Measurements from ENCODE around the gene LEPROT. TPM values are rescaled to one million over a fixed set of nuclear protein-coding genes. Genes with fewer than 3 reads are reported as not detected.

The LEPROT gene
- total RNA-seq, 1 experiment from 2014 or later, result 25.7 TPM

DNA sequence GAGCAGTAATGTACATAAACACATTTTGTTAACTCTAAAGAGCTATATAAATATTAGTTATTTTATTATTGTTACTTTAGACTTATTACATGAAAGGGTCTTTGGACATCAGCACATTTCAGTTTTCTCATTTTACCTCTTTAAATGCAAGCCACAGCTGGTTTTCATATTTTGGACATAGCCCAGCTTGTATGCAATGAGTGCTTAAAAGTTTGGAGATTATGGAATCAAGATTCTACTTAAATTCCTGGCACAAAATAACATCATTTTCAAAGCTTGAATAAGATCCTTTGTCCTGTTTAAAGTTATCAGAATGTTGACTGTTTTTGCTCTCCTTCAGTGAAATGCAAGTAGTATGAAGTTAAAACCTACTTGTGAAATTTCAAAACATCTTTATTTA lies 15.5 kb upstream of the LEPROT start:
- TF ChIP-seq CEBPB (IDR thresholded peaks at IDR 0.05; ENCODE audit: low read depth), result no peak
- TF ChIP-seq MAX (IDR thresholded peaks at IDR 0.05), result no peak
- TF ChIP-seq, protein P1, sequence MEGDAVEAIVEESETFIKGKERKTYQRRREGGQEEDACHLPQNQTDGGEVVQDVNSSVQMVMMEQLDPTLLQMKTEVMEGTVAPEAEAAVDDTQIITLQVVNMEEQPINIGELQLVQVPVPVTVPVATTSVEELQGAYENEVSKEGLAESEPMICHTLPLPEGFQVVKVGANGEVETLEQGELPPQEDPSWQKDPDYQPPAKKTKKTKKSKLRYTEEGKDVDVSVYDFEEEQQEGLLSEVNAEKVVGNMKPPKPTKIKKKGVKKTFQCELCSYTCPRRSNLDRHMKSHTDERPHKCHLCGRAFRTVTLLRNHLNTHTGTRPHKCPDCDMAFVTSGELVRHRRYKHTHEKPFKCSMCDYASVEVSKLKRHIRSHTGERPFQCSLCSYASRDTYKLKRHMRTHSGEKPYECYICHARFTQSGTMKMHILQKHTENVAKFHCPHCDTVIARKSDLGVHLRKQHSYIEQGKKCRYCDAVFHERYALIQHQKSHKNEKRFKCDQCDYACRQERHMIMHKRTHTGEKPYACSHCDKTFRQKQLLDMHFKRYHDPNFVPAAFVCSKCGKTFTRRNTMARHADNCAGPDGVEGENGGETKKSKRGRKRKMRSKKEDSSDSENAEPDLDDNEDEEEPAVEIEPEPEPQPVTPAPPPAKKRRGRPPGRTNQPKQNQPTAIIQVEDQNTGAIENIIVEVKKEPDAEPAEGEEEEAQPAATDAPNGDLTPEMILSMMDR (IDR thresholded peaks at IDR 0.05 in 2 of 3, conservative IDR thresholded peaks at IDR 0.05 in 1 of 3; ENCODE audit: borderline replicate concordance in 1 of 3, insufficient read depth in 1 of 3, low read depth in 2 of 3, low read length in 2 of 3), result no peak
- TF ChIP-seq CBX3 (IDR thresholded peaks at IDR 0.05; ENCODE audit: low read depth), result no peak
- no peak for TF ChIP-seq FOSL1 (IDR thresholded peaks at IDR 0.05; ENCODE audit: low read depth)
- no peak for TF ChIP-seq ZNF274 (IDR thresholded peaks at IDR 0.05; ENCODE audit: low read depth, low read length)
- no peak for TF ChIP-seq ELF1 (IDR thresholded peaks at IDR 0.05; ENCODE audit: borderline replicate concordance, low read depth)
- TF ChIP-seq SRF (IDR thresholded peaks at IDR 0.05; ENCODE audit: low read depth), result no peak
- no TSS peak for BruUV-seq (replicated peaks)
- CTCF ChIA-PET, result no interaction called here

GRCh38 chr1:65407877-65408276 lies 12.6 kb upstream of the LEPROT start:
- H4K20me1 ChIP-seq (ENCODE audit: insufficient read depth), result no peaks in the 10 kb centered on the region
- ChIA-PET CTCF (no interaction called here), RAD21 (ENCODE audit: low non-redundant PET in 1 of 2, low total read pairs in 2 of 2, uncharacterized antibody in 2 of 2, unreplicated experiment in 2 of 2) (no interaction called here), POLR2A (no interaction called here)
- ATAC-seq (no peak), DNase-seq (ENCODE audit: low read depth, low spot score) (no peak)
- H3K4me1 ChIP-seq (ENCODE audit: control insufficient read depth in 1 of 2, insufficient read depth in 2 of 2, low read length in 2 of 2), result no peaks in the 10 kb centered on the region
- no peak overlapping the region for H3K4me2 ChIP-seq (ENCODE audit: low read length)
- H3K9me2 ChIP-seq (ENCODE audit: insufficient read depth), result no peaks in the 10 kb centered on the region
- no peak overlapping the region for H3K9ac ChIP-seq (ENCODE audit: low read length)
- intact Hi-C loops (cut with micrococcal nuclease), result no loop called here
- H3K27me3 ChIP-seq (ENCODE audit: insufficient read depth, low read length), result no peaks in the 10 kb centered on the region
- H3K79me2 ChIP-seq (ENCODE audit: insufficient read depth, low read length), result no peaks in the 10 kb centered on the region
- no peak overlapping the region for H3K27ac ChIP-seq (ENCODE audit: low read depth, low read length)
- no TSS peak for BruUV-seq (replicated peaks)
- no peak overlapping the region for H2AFZ ChIP-seq (ENCODE audit: low read depth, low read length, poor library complexity, severe bottlenecking)
- no peak overlapping the region for H3K4me3 ChIP-seq (replicated peaks in 1 of 2; ENCODE audit: low read depth in 1 of 2, low read length in 2 of 2)
- H3K36me3 ChIP-seq (ENCODE audit: control insufficient read depth in 1 of 2, insufficient read depth in 2 of 2, low read length in 2 of 2), result no peaks in the 10 kb centered on the region
- no peaks in the 10 kb centered on the region for H3K9me3 ChIP-seq (ENCODE audit: control insufficient read depth in 1 of 2, insufficient read depth in 1 of 2, low read depth in 1 of 2, low read length in 2 of 2)
- TF ChIP-seq ZBTB33 (IDR thresholded peaks at IDR 0.05; ENCODE audit: extremely low read depth, insufficient replicate concordance, low read length), result no peak
- TF ChIP-seq JUND (IDR thresholded peaks at IDR 0.05), result no peak
- no peak for TF ChIP-seq POLR2AphosphoS5 (IDR thresholded peaks at IDR 0.05; ENCODE audit: low read depth, low read length)
- TF ChIP-seq MAX (IDR thresholded peaks at IDR 0.05), result no peak
- TF ChIP-seq, protein P2, sequence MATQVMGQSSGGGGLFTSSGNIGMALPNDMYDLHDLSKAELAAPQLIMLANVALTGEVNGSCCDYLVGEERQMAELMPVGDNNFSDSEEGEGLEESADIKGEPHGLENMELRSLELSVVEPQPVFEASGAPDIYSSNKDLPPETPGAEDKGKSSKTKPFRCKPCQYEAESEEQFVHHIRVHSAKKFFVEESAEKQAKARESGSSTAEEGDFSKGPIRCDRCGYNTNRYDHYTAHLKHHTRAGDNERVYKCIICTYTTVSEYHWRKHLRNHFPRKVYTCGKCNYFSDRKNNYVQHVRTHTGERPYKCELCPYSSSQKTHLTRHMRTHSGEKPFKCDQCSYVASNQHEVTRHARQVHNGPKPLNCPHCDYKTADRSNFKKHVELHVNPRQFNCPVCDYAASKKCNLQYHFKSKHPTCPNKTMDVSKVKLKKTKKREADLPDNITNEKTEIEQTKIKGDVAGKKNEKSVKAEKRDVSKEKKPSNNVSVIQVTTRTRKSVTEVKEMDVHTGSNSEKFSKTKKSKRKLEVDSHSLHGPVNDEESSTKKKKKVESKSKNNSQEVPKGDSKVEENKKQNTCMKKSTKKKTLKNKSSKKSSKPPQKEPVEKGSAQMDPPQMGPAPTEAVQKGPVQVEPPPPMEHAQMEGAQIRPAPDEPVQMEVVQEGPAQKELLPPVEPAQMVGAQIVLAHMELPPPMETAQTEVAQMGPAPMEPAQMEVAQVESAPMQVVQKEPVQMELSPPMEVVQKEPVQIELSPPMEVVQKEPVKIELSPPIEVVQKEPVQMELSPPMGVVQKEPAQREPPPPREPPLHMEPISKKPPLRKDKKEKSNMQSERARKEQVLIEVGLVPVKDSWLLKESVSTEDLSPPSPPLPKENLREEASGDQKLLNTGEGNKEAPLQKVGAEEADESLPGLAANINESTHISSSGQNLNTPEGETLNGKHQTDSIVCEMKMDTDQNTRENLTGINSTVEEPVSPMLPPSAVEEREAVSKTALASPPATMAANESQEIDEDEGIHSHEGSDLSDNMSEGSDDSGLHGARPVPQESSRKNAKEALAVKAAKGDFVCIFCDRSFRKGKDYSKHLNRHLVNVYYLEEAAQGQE (IDR thresholded peaks at IDR 0.05; ENCODE audit: low read depth), result no peak
- no peak for TF ChIP-seq EZH2phosphoT487 (IDR thresholded peaks at IDR 0.05; ENCODE audit: borderline replicate concordance)

More for the DNA sequence above, 15.5 kb upstream of the LEPROT start:
- Histone ChIP-seq H3K79me2 (ENCODE audit: insufficient read depth, low read length) (no peaks in the 10 kb centered on the region), H3K4me3 (replicated peaks in 1 of 2; ENCODE audit: low read depth in 1 of 2, low read length in 2 of 2) (no peak overlapping the region), H4K20me1 (ENCODE audit: insufficient read depth) (no peaks in the 10 kb centered on the region), H3K27ac (ENCODE audit: low read depth, low read length) (no peak overlapping the region), H3K9me3 (ENCODE audit: control insufficient read depth in 1 of 2, insufficient read depth in 1 of 2, low read depth in 1 of 2, low read length in 2 of 2) (no peaks in the 10 kb centered on the region), H2AFZ (ENCODE audit: low read depth, low read length, poor library complexity, severe bottlenecking) (no peak overlapping the region), H3K27me3 (ENCODE audit: insufficient read depth, low read length) (no peaks in the 10 kb centered on the region), H3K9ac (ENCODE audit: low read length) (no peak overlapping the region), H3K4me1 (ENCODE audit: control insufficient read depth in 1 of 2, insufficient read depth in 2 of 2, low read length in 2 of 2) (no peaks in the 10 kb centered on the region), H3K4me2 (ENCODE audit: low read length) (no peak overlapping the region), H3K9me2 (ENCODE audit: insufficient read depth) (no peaks in the 10 kb centered on the region), H3K36me3 (ENCODE audit: control insufficient read depth in 1 of 2, insufficient read depth in 2 of 2, low read length in 2 of 2) (no peaks in the 10 kb centered on the region)
- ATAC-seq (no peak), DNase-seq (ENCODE audit: low read depth, low spot score) (no peak)
- intact Hi-C loops (cut with micrococcal nuclease), result no loop called here
- RAD21 ChIA-PET (ENCODE audit: low non-redundant PET in 1 of 2, low total read pairs in 2 of 2, uncharacterized antibody in 2 of 2, unreplicated experiment in 2 of 2), result no interaction called here
- POLR2A ChIA-PET, result interaction anchor here (1.2 kb wide), 1 partner anchor 15 kb away, joined by 3 read pairs; the partner anchor contains the start of genes LEPR and LEPROT
